PC-9 (cell line): ENCODE results near the gene SETD7. TPM values are rescaled to one million over a fixed set of nuclear protein-coding genes. Genes with fewer than 3 reads are reported as not detected.

Experiments used
- BruUV-seq: library from RNA; stranded (reverse); fragments of 400-500 nt; replicated peaks from 2 replicates; lab custom pipeline; 2021; lab: Mats Ljungman, UMichigan
- CTCF ChIA-PET: fragments of 300-600 bp; sonication (Branson Sonifier 250); formaldehyde crosslinking; loops from one replicate; lab custom pipeline; 2022; ENCODE audit warnings: antibody characterized with exemption; lab: Charles Lee
- POLR2A ChIA-PET: fragments of 300-600 bp; sonication (Branson Sonifier 250); formaldehyde crosslinking; loops from one replicate; lab custom pipeline; 2022; ENCODE audit warnings: antibody characterized with exemption; ENCODE audit not compliant: unreplicated experiment; lab: Charles Lee
- DNase-seq, 2 experiments: peaks; one replicate each; pipeline versions ENCODE4 v3.0.0 to v3.0.0-alpha.2; 2015 to 2022; ENCODE audit warnings: mixed read lengths in 1 of 2
- H2AFZ ChIP-seq: fragments of 200-600 bp; sonication (generic); 2 replicates; pipeline ENCODE4 v1.8.1; 2017; ENCODE audit warnings: antibody characterized with exemption
- H3F3A ChIP-seq: fragments of 200-600 bp; sonication (generic); 2 replicates; pipeline ENCODE4 v1.8.1; 2017; ENCODE audit warnings: antibody characterized with exemption, mild to moderate bottlenecking, low read depth; ENCODE audit not compliant: insufficient read depth
- H3K27ac ChIP-seq: fragments of 200-600 bp; sonication (generic); 2 replicates; pipeline ENCODE4 v1.6.1; 2016; ENCODE audit warnings: mixed run types
- H3K27me3 ChIP-seq: fragments of 200-600 bp; sonication (generic); 2 replicates; pipeline ENCODE4 v1.6.1; 2016; ENCODE audit warnings: low read depth, mixed run types; ENCODE audit not compliant: insufficient read depth
- H3K36me3 ChIP-seq: fragments of 200-600 bp; sonication (generic); 2 replicates; pipeline ENCODE4 v1.6.1; 2016; ENCODE audit warnings: low read depth, mixed run types
- H3K4me1 ChIP-seq: fragments of 200-600 bp; sonication (generic); replicated peaks from 2 replicates; pipeline ENCODE4 v1.6.1; 2016; ENCODE audit warnings: mixed run types; ENCODE audit not compliant: insufficient read depth
- H3K4me2 ChIP-seq: fragments of 200-600 bp; sonication (generic); 2 replicates; pipeline ENCODE4 v1.6.1; 2017; ENCODE audit warnings: mixed run types
- H3K4me3 ChIP-seq: fragments of 200-600 bp; sonication (generic); 2 replicates; pipeline ENCODE4 v1.6.1; 2016; ENCODE audit warnings: mixed run types
- H3K79me2 ChIP-seq: fragments of 200-600 bp; sonication (generic); 2 replicates; pipeline ENCODE4 v1.6.1; 2017; ENCODE audit warnings: low read depth, mixed run types
- H3K9me2 ChIP-seq: fragments of 200-600 bp; sonication (generic); 2 replicates; pipeline ENCODE4 v1.8.1; 2017; ENCODE audit warnings: mild to moderate bottlenecking; ENCODE audit not compliant: insufficient read depth
- H3K9me3 ChIP-seq: fragments of 200-600 bp; sonication (generic); 2 replicates; pipeline ENCODE4 v1.8.1; 2016; ENCODE audit warnings: low read depth; ENCODE audit not compliant: insufficient read depth
- H4K20me1 ChIP-seq: fragments of 200-600 bp; sonication (generic); 2 replicates; pipeline ENCODE4 v1.8.1; 2017; ENCODE audit not compliant: insufficient read depth
- CTCF ChIP-seq: fragments of 200-600 bp; sonication (generic); conservative IDR thresholded peaks from 2 replicates; pipeline ENCODE4 v1.6.1; 2017; ENCODE audit warnings: mixed run types, antibody characterized with exemption, mild to moderate bottlenecking, moderate library complexity
- EZH2 ChIP-seq: fragments of 200-600 bp; sonication (generic); IDR thresholded peaks from 2 replicates; pipeline ENCODE4 v1.8.0; 2017; ENCODE audit warnings: antibody characterized with exemption, low read depth
- intact Hi-C: fragments of 100-400 bp; cut with micrococcal nuclease; formaldehyde crosslinking; loops from one replicate; pipeline ENCODE4 v1.10.0; 2022; ENCODE audit not compliant: unreplicated experiment
- total RNA-seq: library from RNA; stranded (reverse); gene quantifications from 2 replicates; pipeline ENCODE4 v1.2.3, GENCODE V29; 2021

Gene SETD7
- total RNA-seq, 1 experiment from 2014 or later = 36.5 TPM

DNA sequence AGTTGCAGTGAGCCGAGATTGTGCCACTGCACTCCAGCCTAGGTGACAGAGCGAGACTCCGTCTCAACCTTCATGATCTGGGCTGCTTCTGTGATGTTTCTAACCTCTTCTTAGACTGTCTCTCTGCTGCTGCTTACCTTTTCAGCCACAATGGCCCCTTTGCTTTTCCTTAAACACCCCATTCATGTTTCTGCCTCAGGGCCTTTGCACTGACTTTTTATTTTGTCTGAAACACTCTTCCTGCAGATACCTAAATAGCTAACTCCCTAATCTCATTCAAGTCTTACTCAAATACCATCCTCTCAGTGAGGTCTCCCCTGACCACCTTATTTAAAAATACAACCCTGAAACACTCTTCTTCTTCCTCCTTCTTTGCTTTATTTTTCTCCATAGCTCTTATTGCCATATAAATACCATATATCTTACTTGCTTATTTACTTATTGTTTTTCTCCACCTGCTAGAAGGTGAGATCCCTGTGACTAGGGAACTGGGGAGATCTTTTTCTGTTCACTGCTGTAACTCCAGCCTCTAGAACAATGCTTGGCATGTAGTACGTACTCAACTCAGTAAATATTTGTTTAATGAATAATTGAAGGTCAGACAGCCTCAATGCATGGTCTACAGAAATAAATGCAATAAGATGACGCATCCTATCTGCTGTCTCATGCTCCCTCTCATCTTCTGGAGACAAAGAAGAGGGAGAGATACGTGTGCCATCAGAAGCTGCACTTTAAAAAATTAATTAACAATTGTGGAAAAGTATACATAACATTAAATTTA, 43.8 kb upstream of the SETD7 start:
- peaks cover 49% of the 10 kb centered on the region for H3K4me1 ChIP-seq
- POLR2A ChIA-PET = interaction anchor here (0.6 to 0.9 kb wide), 3 partner anchors 63 to 773 kb away, joined by 3 to 12 read pairs (median 5); partner anchors contain the start of gene SCOC
- CTCF ChIA-PET = interaction anchor here (0.6 kb wide), 3 partner anchors 16 to 570 kb away, joined by 4 to 8 read pairs (median 5); no protein-coding TSS in a partner anchor
- no peaks in the 10 kb centered on the region for H3K36me3 ChIP-seq
- peaks cover 33% of the 10 kb centered on the region for H3F3A ChIP-seq
- H3K27me3 ChIP-seq = no peaks in the 10 kb centered on the region
- DNase-seq = peak; percentile 12 to 94
- TF ChIP-seq EZH2 (no peak), CTCF (no peak)
- H3K27ac ChIP-seq = peak overlapping the region; percentile 33
- BruUV-seq = TSS peak; percentile 38
- no peaks in the 10 kb centered on the region for H4K20me1 ChIP-seq
- no peaks in the 10 kb centered on the region for H3K79me2 ChIP-seq
- H3K9me3 ChIP-seq = no peaks in the 10 kb centered on the region; the same call in 1 of the 2 replicates
- H3K4me3 ChIP-seq = no peak overlapping the region
- intact Hi-C loops = no loop called here
- no peak overlapping the region for H3K4me2 ChIP-seq
- no peaks in the 10 kb centered on the region for H3K9me2 ChIP-seq
- no peak overlapping the region for H2AFZ ChIP-seq

DNA sequence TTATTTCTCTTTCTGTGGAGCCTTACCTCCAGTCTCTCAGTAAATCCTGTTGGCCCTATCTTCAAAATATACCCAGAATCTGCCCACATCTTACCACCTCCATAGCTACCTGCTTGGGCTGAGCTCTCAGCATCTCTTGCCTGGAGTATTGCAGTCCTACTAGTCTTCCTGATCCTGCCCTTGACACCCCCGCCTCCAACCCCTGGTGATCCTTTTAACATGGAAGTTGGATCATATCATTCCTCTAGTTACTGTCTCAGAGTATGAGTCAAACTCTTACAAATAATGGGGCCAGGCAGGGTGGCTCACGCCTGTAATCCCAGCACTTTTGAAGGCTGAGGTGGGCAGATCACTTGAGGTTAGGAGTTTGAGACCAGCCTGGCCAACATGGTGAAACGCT, 43.1 kb upstream of the SETD7 start:
- CTCF ChIA-PET = no interaction called here

More for the DNA sequence above, 43.1 kb upstream of the SETD7 start:
- intact Hi-C loops = no loop called here
- Histone ChIP-seq H3K9me2 (no peaks in the 10 kb centered on the region), H3K36me3 (no peaks in the 10 kb centered on the region), H3K4me2 (no peak overlapping the region), H3K27ac (peak overlapping the region; percentile 33; the same call in 1 of the 2 replicates), H3K79me2 (no peaks in the 10 kb centered on the region), H3F3A (peaks cover 33% of the 10 kb centered on the region), H4K20me1 (no peaks in the 10 kb centered on the region), H3K9me3 (no peaks in the 10 kb centered on the region; the same call in 1 of the 2 replicates), H3K4me3 (no peak overlapping the region), H3K4me1 (peaks cover 47% of the 10 kb centered on the region), H2AFZ (no peak overlapping the region), H3K27me3 (no peaks in the 10 kb centered on the region)
- TF ChIP-seq CTCF (no peak), EZH2 (no peak)
- POLR2A ChIA-PET = interaction anchor here (0.6 kb wide), 1 partner anchor 73 kb away, joined by 11 read pairs; no protein-coding TSS in a partner anchor
- no TSS peak for BruUV-seq
- no peak for DNase-seq
